HUES64 (cell line): ENCODE measurements around the gene SMIM10L2A.
"Not testable (repeated sequence)": the region's sequence is repeated elsewhere in the genome, so short reads cannot be mapped to it uniquely, and the experiment has no call there.

Experiments
- H3K27ac ChIP-seq: 2 replicates; pipeline ENCODE4 v1.7.0; 2013; ENCODE audit warnings: low read depth, low read length, inconsistent platforms
- H3K27me3 ChIP-seq: 2 replicates; pipeline ENCODE4 v1.6.1; 2013; ENCODE audit warnings: mild to moderate bottlenecking, low read length; ENCODE audit not compliant: insufficient read depth
- H3K36me3 ChIP-seq: 2 replicates; pipeline ENCODE4 v1.6.1; 2013; ENCODE audit warnings: mild to moderate bottlenecking, low read length; ENCODE audit not compliant: insufficient read depth
- H3K4me1 ChIP-seq: 2 replicates; pipeline ENCODE4 v1.6.1; 2013; ENCODE audit warnings: mild to moderate bottlenecking, low read length, moderate library complexity; ENCODE audit not compliant: insufficient read depth
- H3K4me3 ChIP-seq: 2 replicates; pipeline ENCODE4 v1.5.1; 2013; ENCODE audit warnings: mild to moderate bottlenecking, low read length, moderate library complexity
- H3K9ac ChIP-seq: 2 replicates; pipeline ENCODE4 v1.6.1; 2013; ENCODE audit warnings: mild to moderate bottlenecking, low read depth, low read length
- H3K9me3 ChIP-seq: 2 replicates; pipeline ENCODE4 v1.6.1; 2013; ENCODE audit warnings: low read depth, low read length; ENCODE audit not compliant: insufficient read depth
- WGBS: fragments of 150-250, 120-280 bp; methylation state at CpG from one replicate; pipeline ENCODE4 v1.1.7; 2013; ENCODE audit warnings: missing lambda C conversion rate; 5-methylcytosine and 5-hydroxymethylcytosine counted together

SMIM10L2A gene

GRCh38 chrX:135422810-135423168 lies 1.0 kb downstream of the SMIM10L2A start:
- WGBS, result 10% methylated on average over 3 of the region's 10 CpGs
- H3K27me3 ChIP-seq, H3K9ac ChIP-seq, H3K9me3 ChIP-seq, H3K4me1 ChIP-seq, H3K27ac ChIP-seq, H3K36me3 ChIP-seq: not testable (repeated sequence)
- H3K4me3 ChIP-seq, result peak overlapping the region; percentile 54

GRCh38 chrX:135423173-135423864 lies 1.6 kb downstream of the SMIM10L2A start:
- not testable (repeated sequence) for H3K36me3 ChIP-seq, H3K4me1 ChIP-seq, H3K27me3 ChIP-seq, H3K27ac ChIP-seq, H3K9ac ChIP-seq, H3K9me3 ChIP-seq
- 65% methylated on average over 6 of the region's 9 CpGs for WGBS
- peak overlapping the region; percentile 54; the same call in 1 of the 2 replicates for H3K4me3 ChIP-seq

- Histone ChIP-seq H3K27me3 (no peaks in the 10 kb centered on the region; the same call in 1 of the 2 replicates), H3K4me3 (no peak overlapping the region), H3K9ac (no peak overlapping the region), H3K4me1 (peaks cover 5% of the 10 kb centered on the region; the same call in 1 of the 2 replicates), H3K27ac (no peak overlapping the region), H3K36me3 (no peaks in the 10 kb centered on the region), H3K9me3 (no peaks in the 10 kb centered on the region)
- 94% methylated on average over 9 of the region's 9 CpGs for WGBS
Measured at GRCh38 chrX:135424469-135424868, 2.7 kb downstream of the SMIM10L2A start.

- H3K27me3 ChIP-seq, result no peaks in the 10 kb centered on the region; the same call in 1 of the 2 replicates
- no peaks in the 10 kb centered on the region for H3K9me3 ChIP-seq
- peaks cover 5% of the 10 kb centered on the region; the same call in 1 of the 2 replicates for H3K4me1 ChIP-seq
- whole genome bisulfite sequencing, result 74% methylated on average over 15 of the region's 16 CpGs
- no peak overlapping the region for H3K9ac ChIP-seq
- H3K4me3 ChIP-seq, result no peak overlapping the region
- H3K36me3 ChIP-seq, result no peaks in the 10 kb centered on the region
- H3K27ac ChIP-seq, result no peak overlapping the region
Measured at GRCh38 chrX:135425026-135425965, 3.6 kb downstream of the SMIM10L2A start.

GRCh38 chrX:135429429-135429828 lies 7.7 kb downstream of the SMIM10L2A start:
- Histone ChIP-seq H3K4me3 (no peak overlapping the region), H3K36me3 (no peaks in the 10 kb centered on the region), H3K9ac (no peak overlapping the region), H3K9me3 (no peaks in the 10 kb centered on the region), H3K27me3 (no peaks in the 10 kb centered on the region), H3K27ac (no peak overlapping the region), H3K4me1 (no peaks in the 10 kb centered on the region)
- 94% methylated on average over 1 of the region's 1 CpG for WGBS

- Histone ChIP-seq H3K4me3 (no peak overlapping the region), H3K4me1 (no peaks in the 10 kb centered on the region), H3K27ac (no peak overlapping the region), H3K9me3 (no peaks in the 10 kb centered on the region), H3K27me3 (no peaks in the 10 kb centered on the region), H3K36me3 (no peaks in the 10 kb centered on the region), H3K9ac (no peak overlapping the region)
Measured at GRCh38 chrX:135431886-135432285, 10.1 kb downstream of the SMIM10L2A start.

GRCh38 chrX:135432453-135432852 lies 10.7 kb downstream of the SMIM10L2A start:
- Histone ChIP-seq H3K36me3 (no peaks in the 10 kb centered on the region), H3K27me3 (no peaks in the 10 kb centered on the region), H3K27ac (no peak overlapping the region), H3K9me3 (no peaks in the 10 kb centered on the region), H3K9ac (no peak overlapping the region), H3K4me1 (no peaks in the 10 kb centered on the region), H3K4me3 (no peak overlapping the region)
- 76% methylated on average over 13 of the region's 13 CpGs for WGBS

- 95% methylated on average over 22 of the region's 22 CpGs for WGBS
- Histone ChIP-seq H3K36me3 (no peaks in the 10 kb centered on the region), H3K9me3 (no peaks in the 10 kb centered on the region), H3K4me1 (no peaks in the 10 kb centered on the region), H3K27ac (no peak overlapping the region), H3K27me3 (no peaks in the 10 kb centered on the region), H3K4me3 (no peak overlapping the region), H3K9ac (no peak overlapping the region)
Measured at GRCh38 chrX:135432881-135433521, 11.3 kb downstream of the SMIM10L2A start.

- no peaks in the 10 kb centered on the region for H3K4me1 ChIP-seq
- no peak overlapping the region for H3K4me3 ChIP-seq
- no peak overlapping the region for H3K9ac ChIP-seq
- no peaks in the 10 kb centered on the region for H3K9me3 ChIP-seq
- no peaks in the 10 kb centered on the region for H3K36me3 ChIP-seq
- H3K27ac ChIP-seq, result no peak overlapping the region
- no peaks in the 10 kb centered on the region for H3K27me3 ChIP-seq
- WGBS, result 97% methylated on average over 37 of the region's 37 CpGs
Measured at GRCh38 chrX:135433531-135434257, 11.9 kb downstream of the SMIM10L2A start.

GRCh38 chrX:135434258-135435138 lies 12.8 kb downstream of the SMIM10L2A start:
- H3K27me3 ChIP-seq, result no peaks in the 10 kb centered on the region
- H3K4me3 ChIP-seq, result no peak overlapping the region
- no peaks in the 10 kb centered on the region for H3K36me3 ChIP-seq
- H3K27ac ChIP-seq, result no peak overlapping the region
- no peak overlapping the region for H3K9ac ChIP-seq
- H3K9me3 ChIP-seq, result no peaks in the 10 kb centered on the region
- no peaks in the 10 kb centered on the region for H3K4me1 ChIP-seq
- 92% methylated on average over 49 of the region's 49 CpGs for WGBS
